ENCODE data around the gene MAP6. TPM values are rescaled to one million over a fixed set of nuclear protein-coding genes. Genes with fewer than 3 reads are reported as not detected.

MAP6 gene
- total and polyA plus RNA-seq, 10 of the 15 experiments (the other 5 are each of a cell fraction or from before 2014, with no cell fraction given): 0.06 to 0.19 (median 0.11) TPM; not detected in 5

GRCh38 chr11:75639762-75640181, 29.1 kb downstream of the MAP6 start (continued):
- TF ChIP-seq HSF1 (IDR thresholded peaks at IDR 0.05; ENCODE audit: low read depth, low read length) (no peak), ZBTB4 (CRISPR knock-in tag; IDR thresholded peaks at IDR 0.05) (no peak), POU2F2 (IDR thresholded peaks at IDR 0.05; ENCODE audit: borderline replicate concordance, low read depth, low read length) (no peak), CHD1 (IDR thresholded peaks at IDR 0.05; ENCODE audit: low read depth, low read length) (no peak), SIX5 (IDR thresholded peaks at IDR 0.05; ENCODE audit: low read depth, low read length, severe bottlenecking) (no peak), NR2C2 (IDR thresholded peaks at IDR 0.05; ENCODE audit: borderline replicate concordance, control insufficient read depth, insufficient read length, low read depth) (no peak), TCF7 (IDR thresholded peaks at IDR 0.05; ENCODE audit: borderline replicate concordance) (no peak), NFYA (IDR thresholded peaks at IDR 0.05; ENCODE audit: borderline replicate concordance, low read depth, low read length) (no peak), SIN3A (IDR thresholded peaks at IDR 0.05; ENCODE audit: low read depth, low read length) (no peak), POLR2AphosphoS2 (IDR thresholded peaks at IDR 0.05; ENCODE audit: low read depth, low read length) (no peak), SPI1 (IDR thresholded peaks at IDR 0.05; ENCODE audit: borderline replicate concordance, insufficient read depth, low read depth, low read length) (peak; percentile 79), POLR2AphosphoS5 (IDR thresholded peaks at IDR 0.05; ENCODE audit: low read length) (no peak), ZNF24 (IDR thresholded peaks at IDR 0.05) (no peak), LARP7 (IDR thresholded peaks at IDR 0.05) (no peak), DPF2 (IDR thresholded peaks at IDR 0.05) (0 out of 2 replicates have a peak, but pooled peaks have one; percentile 42), NFXL1 (IDR thresholded peaks at IDR 0.05; ENCODE audit: borderline replicate concordance) (no peak), ZBTB11 (CRISPR knock-in tag; IDR thresholded peaks at IDR 0.05) (no peak), KDM1A (IDR thresholded peaks at IDR 0.05; ENCODE audit: borderline replicate concordance) (no peak), RUNX3 (IDR thresholded peaks at IDR 0.05; ENCODE audit: low read length) (no peak), TCF12 (IDR thresholded peaks at IDR 0.05; ENCODE audit: low read depth, low read length) (0 out of 2 replicates have a peak, but pooled peaks have one; percentile 44), ESRRA (IDR thresholded peaks at IDR 0.05; ENCODE audit: low read length) (no peak), GATAD2B (conservative IDR thresholded peaks at IDR 0.05; ENCODE audit: low read depth) (peak; percentile 46; the same call in 1 of the 2 replicates), CEBPB (IDR thresholded peaks at IDR 0.05; ENCODE audit: borderline replicate concordance in 1 of 2, low read depth in 2 of 2, low read length in 2 of 2) (no peak), EZH2 (IDR thresholded peaks at IDR 0.05; ENCODE audit: borderline replicate concordance, control insufficient read depth, low read depth, low read length) (no peak), YY1 (IDR thresholded peaks at IDR 0.05; ENCODE audit: low read depth, low read length) (no peak), PAX8 (IDR thresholded peaks at IDR 0.05) (no peak)

Measured in GM12878 (cell line).